ENCODE measurements around the gene BRSK1. TPM values are rescaled to one million over a fixed set of nuclear protein-coding genes. Genes with fewer than 3 reads are reported as not detected.

Gene BRSK1
- polyA plus RNA-seq, 2 of the 4 experiments (the other 2 are of a cell fraction): 5.4 to 6.6 TPM

DNA sequence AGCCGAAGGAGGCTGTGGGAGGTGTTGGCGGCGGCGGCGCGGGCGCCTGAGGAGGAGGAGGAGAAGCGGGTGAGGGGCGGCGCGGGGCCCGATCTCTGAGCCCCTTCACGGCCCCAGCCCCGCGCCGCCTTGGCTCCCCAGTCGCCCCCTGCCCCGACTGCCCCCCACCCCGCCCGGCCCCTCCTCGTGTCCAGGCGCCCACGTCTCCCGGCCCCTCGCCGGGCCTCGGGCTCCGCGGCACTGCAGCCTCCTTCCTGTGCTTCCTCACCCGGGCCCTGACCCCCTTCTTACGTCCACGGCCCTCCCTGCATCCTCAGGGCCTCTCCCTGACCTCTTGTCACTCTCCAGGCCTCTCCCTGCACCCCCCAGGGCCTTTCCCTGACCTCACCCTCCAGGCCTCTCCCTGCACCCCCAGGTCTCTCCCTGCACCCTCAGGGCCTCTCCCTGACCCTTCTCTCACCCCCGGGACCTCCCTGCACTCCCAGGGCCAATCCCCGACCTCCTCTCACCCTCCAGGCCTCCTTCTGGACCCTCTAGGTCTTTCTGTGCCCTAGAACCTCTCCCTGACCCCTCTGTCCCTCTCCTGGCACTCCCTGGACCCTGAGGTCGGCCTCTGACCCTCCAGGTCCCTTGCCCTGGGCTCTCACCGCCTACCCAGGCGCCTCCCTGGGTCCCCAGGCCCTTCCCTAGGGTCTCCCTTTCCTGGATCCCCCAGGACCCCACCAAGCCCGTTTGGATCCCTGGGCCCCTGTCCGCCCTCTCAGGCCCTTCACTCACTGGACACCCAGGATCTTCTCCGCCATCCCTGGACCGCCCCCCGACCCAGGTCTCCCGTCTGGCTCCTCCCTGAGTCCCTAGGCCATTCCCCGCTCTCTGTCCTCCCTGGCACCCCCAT, 56.3 kb downstream of the BRSK1 start:
- POLR2A ChIA-PET: interaction anchor here (0.7 to 2.8 kb wide), 26 partner anchors 9 to 266 kb away, joined by 3 to 47 read pairs (median 7); partner anchors contain the start of genes FIZ1, HSPBP1, IL11 and ISOC2
- FAIRE-seq: no peak
- peak in 1 of 2 experiments; percentile 73 for DNase-seq (ENCODE audit: low read depth in 1 of 2, low spot score in 1 of 2)
- peak in 1 of 2 experiments; percentile 81; a peak in 3 of 5 replicates for TF ChIP-seq JUN (IDR thresholded peaks at IDR 0.05)
- TF ChIP-seq, protein P1, sequence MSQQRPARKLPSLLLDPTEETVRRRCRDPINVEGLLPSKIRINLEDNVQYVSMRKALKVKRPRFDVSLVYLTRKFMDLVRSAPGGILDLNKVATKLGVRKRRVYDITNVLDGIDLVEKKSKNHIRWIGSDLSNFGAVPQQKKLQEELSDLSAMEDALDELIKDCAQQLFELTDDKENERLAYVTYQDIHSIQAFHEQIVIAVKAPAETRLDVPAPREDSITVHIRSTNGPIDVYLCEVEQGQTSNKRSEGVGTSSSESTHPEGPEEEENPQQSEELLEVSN (IDR thresholded peaks at IDR 0.05; ENCODE audit: borderline replicate concordance, low read depth): 0 out of 2 replicates have a peak, but pooled peaks have one; percentile 18
- TF ChIP-seq NR3C1 (IDR thresholded peaks at IDR 0.05): no peak
- TF ChIP-seq TP53 (CRISPR knock-in tag; IDR thresholded peaks at IDR 0.05): 0 out of 2 replicates have a peak, but pooled peaks have one; percentile 28
- no peak for TF ChIP-seq NPAS2 (CRISPR knock-in tag; IDR thresholded peaks at IDR 0.05; ENCODE audit: borderline replicate concordance)
- TF ChIP-seq FOXS1 (CRISPR knock-in tag; IDR thresholded peaks at IDR 0.05): no peak
- TF ChIP-seq SMC3 (IDR thresholded peaks at IDR 0.05): no peak
- TF ChIP-seq EHF (CRISPR knock-in tag; IDR thresholded peaks at IDR 0.05): no peak
- TF ChIP-seq POLR2A (IDR thresholded peaks at IDR 0.05; ENCODE audit: low read length): peak; percentile 50
- TF ChIP-seq, protein P2, sequence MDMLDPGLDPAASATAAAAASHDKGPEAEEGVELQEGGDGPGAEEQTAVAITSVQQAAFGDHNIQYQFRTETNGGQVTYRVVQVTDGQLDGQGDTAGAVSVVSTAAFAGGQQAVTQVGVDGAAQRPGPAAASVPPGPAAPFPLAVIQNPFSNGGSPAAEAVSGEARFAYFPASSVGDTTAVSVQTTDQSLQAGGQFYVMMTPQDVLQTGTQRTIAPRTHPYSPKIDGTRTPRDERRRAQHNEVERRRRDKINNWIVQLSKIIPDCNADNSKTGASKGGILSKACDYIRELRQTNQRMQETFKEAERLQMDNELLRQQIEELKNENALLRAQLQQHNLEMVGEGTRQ (IDR thresholded peaks at IDR 0.05): no peak
- TF ChIP-seq, protein P3, sequence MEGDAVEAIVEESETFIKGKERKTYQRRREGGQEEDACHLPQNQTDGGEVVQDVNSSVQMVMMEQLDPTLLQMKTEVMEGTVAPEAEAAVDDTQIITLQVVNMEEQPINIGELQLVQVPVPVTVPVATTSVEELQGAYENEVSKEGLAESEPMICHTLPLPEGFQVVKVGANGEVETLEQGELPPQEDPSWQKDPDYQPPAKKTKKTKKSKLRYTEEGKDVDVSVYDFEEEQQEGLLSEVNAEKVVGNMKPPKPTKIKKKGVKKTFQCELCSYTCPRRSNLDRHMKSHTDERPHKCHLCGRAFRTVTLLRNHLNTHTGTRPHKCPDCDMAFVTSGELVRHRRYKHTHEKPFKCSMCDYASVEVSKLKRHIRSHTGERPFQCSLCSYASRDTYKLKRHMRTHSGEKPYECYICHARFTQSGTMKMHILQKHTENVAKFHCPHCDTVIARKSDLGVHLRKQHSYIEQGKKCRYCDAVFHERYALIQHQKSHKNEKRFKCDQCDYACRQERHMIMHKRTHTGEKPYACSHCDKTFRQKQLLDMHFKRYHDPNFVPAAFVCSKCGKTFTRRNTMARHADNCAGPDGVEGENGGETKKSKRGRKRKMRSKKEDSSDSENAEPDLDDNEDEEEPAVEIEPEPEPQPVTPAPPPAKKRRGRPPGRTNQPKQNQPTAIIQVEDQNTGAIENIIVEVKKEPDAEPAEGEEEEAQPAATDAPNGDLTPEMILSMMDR (IDR thresholded peaks at IDR 0.05): no peak
- TF ChIP-seq POLR2AphosphoS2 (conservative IDR thresholded peaks at IDR 0.05; ENCODE audit: low read length): no peak
- TF ChIP-seq, protein P4, sequence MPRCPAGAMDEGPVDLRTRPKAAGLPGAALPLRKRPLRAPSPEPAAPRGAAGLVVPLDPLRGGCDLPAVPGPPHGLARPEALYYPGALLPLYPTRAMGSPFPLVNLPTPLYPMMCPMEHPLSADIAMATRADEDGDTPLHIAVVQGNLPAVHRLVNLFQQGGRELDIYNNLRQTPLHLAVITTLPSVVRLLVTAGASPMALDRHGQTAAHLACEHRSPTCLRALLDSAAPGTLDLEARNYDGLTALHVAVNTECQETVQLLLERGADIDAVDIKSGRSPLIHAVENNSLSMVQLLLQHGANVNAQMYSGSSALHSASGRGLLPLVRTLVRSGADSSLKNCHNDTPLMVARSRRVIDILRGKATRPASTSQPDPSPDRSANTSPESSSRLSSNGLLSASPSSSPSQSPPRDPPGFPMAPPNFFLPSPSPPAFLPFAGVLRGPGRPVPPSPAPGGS (IDR thresholded peaks at IDR 0.05): peak; percentile 65; the same call in 1 of the 3 replicates
- H3K4me1 ChIP-seq: peaks cover 24% of the 10 kb centered on the region
- H3K27ac ChIP-seq: peak overlapping the region; percentile 87 to 92
- H3K4me2 ChIP-seq: peak overlapping the region; percentile 89
- peak overlapping the region; percentile 63 for H3K4me3 ChIP-seq
- H3K9me3 ChIP-seq: no peaks in the 10 kb centered on the region
- CTCF ChIA-PET: interaction anchor here (0.6 to 4.9 kb wide), 32 partner anchors 8 to 199 kb away, joined by 3 to 84 read pairs (median 4); partner anchors contain the start of genes SHISA7, TMEM150B and TMEM238
- WGBS (ENCODE audit: missing lambda C conversion rate): 5% methylated on average over 30 of the region's 44 CpGs
- ATAC-seq: peak; percentile 0 to 11

DNA sequence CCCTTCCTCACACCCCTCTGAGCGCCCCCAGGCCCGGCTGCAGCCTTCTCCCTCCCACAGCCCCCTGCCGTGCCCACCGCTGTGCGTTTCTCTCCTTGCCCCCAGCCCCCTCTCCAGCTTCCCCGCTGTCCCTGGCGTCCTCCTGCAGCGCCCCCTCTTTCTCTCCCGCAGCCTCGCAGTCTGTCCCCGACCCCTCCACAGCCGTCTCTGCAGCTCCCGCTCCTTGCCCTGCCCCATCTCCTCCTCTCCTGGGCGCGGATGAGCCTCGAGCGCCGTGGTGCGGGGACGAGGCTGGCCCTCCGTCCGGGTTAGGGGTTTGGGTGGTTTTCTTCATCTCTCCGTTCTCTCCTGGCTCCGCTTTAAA, 57.0 kb downstream of the BRSK1 start:
- peak overlapping the region; percentile 87 to 92 for H3K27ac ChIP-seq
- peaks cover 30% of the 10 kb centered on the region for H3K4me1 ChIP-seq
- ATAC-seq (peak in 1 of 2 experiments; percentile 1; a peak in 1 of 6 replicates), DNase-seq (ENCODE audit: low read depth in 1 of 2, low spot score in 1 of 2) (no peak), FAIRE-seq (no peak)
- H3K9me3 ChIP-seq: no peaks in the 10 kb centered on the region
- POLR2A ChIA-PET: interaction anchor here (1.6 kb wide), 1 partner anchor 67 kb away, joined by 3 read pairs; the partner anchor contains the start of gene UBE2S
- H3K4me2 ChIP-seq: peak overlapping the region; percentile 89
- 1% methylated on average over 17 of the region's 24 CpGs for WGBS (ENCODE audit: missing lambda C conversion rate)
- CTCF ChIA-PET: interaction anchor here (0.6 to 2.8 kb wide), 7 partner anchors 9 to 77 kb away, joined by 3 to 23 read pairs (median 5); partner anchors contain the start of gene TMEM238
- peak overlapping the region; percentile 63 for H3K4me3 ChIP-seq
- TF ChIP-seq, protein P2 (IDR thresholded peaks at IDR 0.05): no peak
- TF ChIP-seq, protein P5, sequence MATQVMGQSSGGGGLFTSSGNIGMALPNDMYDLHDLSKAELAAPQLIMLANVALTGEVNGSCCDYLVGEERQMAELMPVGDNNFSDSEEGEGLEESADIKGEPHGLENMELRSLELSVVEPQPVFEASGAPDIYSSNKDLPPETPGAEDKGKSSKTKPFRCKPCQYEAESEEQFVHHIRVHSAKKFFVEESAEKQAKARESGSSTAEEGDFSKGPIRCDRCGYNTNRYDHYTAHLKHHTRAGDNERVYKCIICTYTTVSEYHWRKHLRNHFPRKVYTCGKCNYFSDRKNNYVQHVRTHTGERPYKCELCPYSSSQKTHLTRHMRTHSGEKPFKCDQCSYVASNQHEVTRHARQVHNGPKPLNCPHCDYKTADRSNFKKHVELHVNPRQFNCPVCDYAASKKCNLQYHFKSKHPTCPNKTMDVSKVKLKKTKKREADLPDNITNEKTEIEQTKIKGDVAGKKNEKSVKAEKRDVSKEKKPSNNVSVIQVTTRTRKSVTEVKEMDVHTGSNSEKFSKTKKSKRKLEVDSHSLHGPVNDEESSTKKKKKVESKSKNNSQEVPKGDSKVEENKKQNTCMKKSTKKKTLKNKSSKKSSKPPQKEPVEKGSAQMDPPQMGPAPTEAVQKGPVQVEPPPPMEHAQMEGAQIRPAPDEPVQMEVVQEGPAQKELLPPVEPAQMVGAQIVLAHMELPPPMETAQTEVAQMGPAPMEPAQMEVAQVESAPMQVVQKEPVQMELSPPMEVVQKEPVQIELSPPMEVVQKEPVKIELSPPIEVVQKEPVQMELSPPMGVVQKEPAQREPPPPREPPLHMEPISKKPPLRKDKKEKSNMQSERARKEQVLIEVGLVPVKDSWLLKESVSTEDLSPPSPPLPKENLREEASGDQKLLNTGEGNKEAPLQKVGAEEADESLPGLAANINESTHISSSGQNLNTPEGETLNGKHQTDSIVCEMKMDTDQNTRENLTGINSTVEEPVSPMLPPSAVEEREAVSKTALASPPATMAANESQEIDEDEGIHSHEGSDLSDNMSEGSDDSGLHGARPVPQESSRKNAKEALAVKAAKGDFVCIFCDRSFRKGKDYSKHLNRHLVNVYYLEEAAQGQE (IDR thresholded peaks at IDR 0.05): no peak
- TF ChIP-seq, protein P3 (IDR thresholded peaks at IDR 0.05): peak; percentile 23; the same call in 1 of the 3 replicates
- TF ChIP-seq RAD21 (conservative IDR thresholded peaks at IDR 0.05 in 1 of 2, IDR thresholded peaks at IDR 0.05 in 1 of 2): 0 out of 5 replicates have a peak, but pooled peaks have one; percentile 3 to 24

Data from A549 (cell line).